Activated CD4-positive, alpha-beta T cell treated with anti-CD3 and anti-CD28 coated beads for 48 hours (primary cell): ENCODE measurements around the gene KIF26B.
"Not testable (repeated sequence)": the region's sequence is repeated elsewhere in the genome, so short reads cannot be mapped to it uniquely, and the experiment has no call there.

Source experiments
- DNase-seq: peaks from one replicate; pipeline ENCODE4 v3.0.0-alpha.2; 2020

KIF26B gene

DNA sequence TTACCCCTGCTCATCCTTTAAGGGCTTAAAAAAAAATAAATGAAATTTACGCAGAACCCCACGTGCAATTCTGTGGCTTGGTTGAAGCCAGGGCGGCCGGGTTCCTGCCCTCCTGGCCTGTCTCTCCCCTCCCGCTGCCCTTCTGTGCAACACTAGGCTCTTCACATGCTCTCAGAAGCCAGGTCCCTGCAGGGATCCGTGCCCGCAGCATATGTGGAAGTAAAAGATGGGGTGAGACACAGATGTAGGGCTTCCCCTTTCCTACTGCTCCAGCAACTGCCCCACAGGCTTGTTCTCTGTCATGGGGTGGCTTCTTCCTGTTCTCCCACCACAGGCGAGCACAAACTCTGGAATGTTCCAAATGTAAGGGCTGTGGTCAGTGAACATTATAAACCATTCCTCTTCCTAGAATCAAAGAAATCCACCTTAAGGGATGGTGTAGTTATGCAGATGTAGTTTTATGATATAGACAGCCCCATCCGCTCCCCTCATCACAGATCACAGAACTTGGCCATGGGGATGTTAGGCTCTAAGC lies 535.4 kb downstream of the KIF26B start:
- no peak for DNase-seq

- DNase-seq: no peak
These were observed 536.3 kb downstream of the KIF26B start for GRCh38 chr1:245690946-245691541.

DNA sequence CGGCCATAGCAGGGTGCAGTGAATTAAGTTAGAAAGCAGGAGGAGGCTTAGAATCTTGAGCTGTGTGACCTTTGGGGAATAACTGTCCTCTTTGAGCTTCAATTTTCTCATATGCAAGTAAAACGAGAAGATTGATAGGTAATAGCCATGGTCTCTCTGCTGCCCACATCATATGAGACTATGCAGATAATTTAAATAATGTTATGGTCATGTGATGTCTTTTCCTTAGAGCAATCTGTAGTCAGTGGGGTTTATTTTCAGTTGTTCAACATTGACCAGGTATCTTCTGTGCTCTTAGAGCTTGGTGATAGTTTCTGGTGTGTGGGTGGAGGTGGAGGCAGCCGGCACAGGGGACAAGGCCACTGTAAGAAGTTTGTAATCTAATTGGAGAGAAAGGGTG lies 537.1 kb downstream of the KIF26B start:
- DNase-seq: no peak

DNA sequence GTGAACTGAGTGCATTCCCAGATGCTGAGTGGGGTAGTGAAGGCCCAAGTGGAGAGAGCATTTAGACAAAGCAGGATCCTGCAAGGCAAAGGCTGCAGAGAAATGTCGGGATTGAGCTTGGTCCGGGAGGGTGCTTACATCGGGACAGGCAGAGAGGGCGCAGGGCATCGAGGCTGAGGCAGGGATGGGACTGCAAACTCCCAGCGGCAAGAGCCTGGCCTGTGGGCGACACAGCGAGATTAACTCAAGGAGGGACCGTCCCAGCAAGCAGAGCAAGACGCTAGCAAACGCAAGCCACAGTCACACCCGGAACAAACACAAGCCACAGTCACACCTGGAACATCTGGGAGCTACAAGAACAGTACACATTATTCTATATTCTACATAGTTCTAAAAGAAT lies 537.5 kb downstream of the KIF26B start:
- no peak for DNase-seq

GRCh38 chr1:245693116-245693793 lies 538.5 kb downstream of the KIF26B start:
- DNase-seq: no peak

- DNase-seq: no peak
These were observed 539.4 kb downstream of the KIF26B start for GRCh38 chr1:245693941-245694752.

DNA sequence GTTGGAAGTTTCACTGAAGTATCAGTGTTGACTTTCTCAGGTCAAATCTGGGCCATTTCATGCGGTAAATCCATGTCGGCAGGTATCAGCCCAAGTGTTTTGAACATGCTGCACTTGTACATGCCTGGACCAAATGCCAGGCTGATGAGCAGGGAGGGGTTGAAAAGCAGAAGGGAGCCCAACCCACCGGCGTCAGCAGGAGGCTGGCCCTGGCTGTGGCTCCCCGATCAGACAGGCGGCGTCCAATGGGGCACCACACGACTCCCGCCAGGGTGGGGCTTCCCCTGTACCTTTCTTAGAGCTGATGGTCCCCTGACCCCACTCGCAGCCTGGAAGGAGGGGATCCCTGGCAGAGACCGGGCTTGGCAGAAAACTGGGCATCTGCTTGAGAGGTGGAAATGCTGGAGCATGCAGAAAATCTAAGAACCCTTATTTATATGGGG lies 540.0 kb downstream of the KIF26B start:
- no peak for DNase-seq

DNA sequence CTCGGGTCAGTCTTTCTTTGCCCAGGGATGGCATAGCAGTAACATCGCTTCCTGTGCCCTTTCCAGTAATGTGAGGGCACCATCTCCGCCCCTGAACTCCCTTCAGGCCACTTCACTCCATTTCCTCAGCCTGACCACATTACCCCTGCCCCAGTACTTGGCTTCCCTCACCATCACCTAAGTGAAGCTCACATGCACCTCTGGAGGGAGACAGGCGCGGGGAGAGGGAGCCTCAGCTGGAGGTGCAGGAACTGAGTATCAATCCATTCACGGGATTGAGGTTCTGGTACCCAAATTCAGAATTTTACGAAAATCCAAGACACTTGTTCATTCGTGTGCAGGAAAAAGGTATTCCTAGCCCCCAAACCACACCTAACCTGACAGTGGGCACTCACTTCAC lies 540.4 kb downstream of the KIF26B start:
- DNase-seq: no peak

DNA sequence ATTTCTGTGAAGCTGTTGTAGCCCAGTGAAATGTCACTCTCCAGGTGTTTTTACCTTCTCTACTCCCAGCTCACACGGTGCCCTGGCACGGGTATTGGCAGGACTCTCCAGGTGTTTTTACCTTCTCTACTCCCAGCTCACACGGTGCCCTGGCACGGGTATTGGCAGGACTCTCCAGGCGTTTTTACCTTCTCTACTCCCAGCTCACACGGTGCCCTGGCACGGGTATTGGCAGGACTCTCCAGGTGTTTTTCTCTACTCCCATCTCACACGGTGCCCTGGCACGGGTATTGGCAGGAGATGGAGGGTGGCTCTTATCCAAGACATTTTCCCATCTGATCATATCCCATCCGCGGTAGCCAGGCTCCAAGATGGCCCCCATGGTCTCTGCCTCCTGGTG lies 540.9 kb downstream of the KIF26B start:
- DNase-seq: not testable (repeated sequence)

DNA sequence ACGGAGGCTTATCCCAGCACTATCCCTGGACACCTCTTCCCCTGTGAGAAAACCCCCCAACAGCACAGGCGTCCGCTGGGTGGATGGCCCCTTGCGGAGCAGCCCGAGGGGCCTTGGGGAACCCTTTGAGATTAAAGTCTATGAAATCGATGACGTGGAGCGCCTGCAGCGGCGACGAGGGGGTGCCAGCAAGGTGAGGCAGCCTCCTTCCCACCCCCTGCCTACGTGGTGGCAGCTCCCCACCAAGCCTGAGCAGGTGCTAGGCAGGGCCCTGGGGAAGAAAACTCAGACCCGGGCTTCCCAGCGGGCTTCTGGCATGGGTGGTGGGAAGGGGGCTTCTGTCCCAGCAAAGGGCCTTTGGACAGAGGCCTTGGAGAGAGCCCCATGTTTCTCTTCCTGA lies 543.3 kb downstream of the KIF26B start:
- no peak for DNase-seq

- DNase-seq: no peak
These were observed 544.1 kb downstream of the KIF26B start for GRCh38 chr1:245698860-245699259.

GRCh38 chr1:245700631-245701030 lies 545.8 kb downstream of the KIF26B start:
- DNase-seq: no peak

DNA sequence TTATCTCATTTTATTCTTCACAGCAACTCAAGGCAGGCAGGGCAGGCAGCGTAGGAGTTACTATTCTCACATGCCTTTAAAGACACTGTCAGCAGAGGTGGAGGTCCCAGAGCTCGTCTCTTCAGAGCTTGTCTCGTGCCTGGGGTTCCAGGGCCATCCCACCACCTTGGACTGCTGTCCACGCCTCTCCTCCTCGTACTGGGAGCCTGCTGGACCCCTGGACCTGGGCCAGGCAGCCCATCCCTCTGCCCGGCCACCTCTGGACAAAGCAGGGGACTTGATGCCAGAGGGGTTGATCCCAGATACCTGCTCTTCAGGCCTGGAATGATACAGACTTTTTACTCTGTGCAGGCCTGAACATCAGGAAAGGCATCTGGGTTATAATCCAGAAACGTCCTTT lies 546.8 kb downstream of the KIF26B start:
- DNase-seq: no peak

GRCh38 chr1:245702346-245702745 lies 547.6 kb downstream of the KIF26B start:
- DNase-seq: no peak

DNA sequence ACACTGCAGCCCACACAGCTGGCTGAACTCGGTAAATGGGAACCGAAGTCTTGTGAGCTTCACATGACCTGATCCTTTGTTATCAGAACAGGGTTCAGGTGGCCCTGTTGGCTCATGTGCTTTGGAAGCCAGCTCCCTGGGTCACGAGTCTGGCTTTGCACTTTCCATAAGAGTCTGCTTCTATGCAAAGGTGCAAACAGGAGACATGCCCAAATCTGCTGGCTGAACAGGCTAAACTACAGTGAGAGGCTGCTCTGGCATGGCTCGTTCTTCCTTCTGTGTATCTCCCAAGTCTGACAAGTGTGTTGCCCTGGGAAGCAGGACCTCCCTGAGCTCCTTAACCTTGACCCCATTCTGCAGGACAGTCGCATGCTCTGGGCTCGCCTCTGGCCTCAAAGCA lies 549.6 kb downstream of the KIF26B start:
- DNase-seq: no peak

DNA sequence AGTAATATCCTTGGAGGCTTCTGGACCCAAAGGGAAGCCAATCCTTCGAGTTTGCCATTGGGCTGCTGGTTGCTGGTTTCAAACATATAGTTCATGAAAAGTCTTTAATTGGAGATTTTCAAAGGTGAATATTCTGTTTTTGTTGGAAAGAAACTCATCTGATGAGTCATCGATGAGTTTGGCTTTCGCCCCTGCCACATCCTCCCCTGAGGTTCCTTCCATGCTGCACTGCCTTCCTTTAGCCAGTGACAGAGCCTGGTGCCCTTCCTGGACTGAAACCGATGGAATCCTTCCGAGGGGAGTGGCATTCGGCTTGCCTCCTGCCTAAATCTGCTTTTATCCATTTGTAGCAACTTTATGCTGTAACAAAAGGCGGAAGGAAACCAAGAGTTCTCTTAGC lies 550.0 kb downstream of the KIF26B start:
- no peak for DNase-seq

GRCh38 chr1:245707941-245708340 lies 553.2 kb downstream of the KIF26B start:
- DNase-seq: no peak

GRCh38 chr1:245710961-245711903 lies 556.4 kb downstream of the KIF26B start:
- DNase-seq: no peak

DNA sequence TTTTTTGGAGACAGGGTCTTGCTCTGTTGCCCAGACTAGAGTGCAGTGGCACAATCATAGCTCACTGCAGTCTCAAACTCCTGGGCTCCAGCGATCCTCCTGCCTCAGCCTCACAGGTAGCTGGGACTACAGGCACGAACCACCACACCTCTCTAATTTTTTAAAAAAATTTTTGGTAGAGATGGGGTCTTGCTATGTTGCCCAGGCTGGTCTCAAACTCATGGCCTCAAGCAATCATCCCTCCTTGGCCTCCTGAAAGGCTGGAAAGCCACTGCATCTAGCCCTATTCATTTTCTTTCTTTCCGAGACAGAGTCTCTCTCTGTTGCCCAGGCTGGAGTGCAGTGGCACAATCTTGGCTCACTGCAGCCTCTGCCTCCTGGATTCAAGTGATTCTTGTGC lies 559.2 kb downstream of the KIF26B start:
- DNase-seq: not testable (repeated sequence)

DNA sequence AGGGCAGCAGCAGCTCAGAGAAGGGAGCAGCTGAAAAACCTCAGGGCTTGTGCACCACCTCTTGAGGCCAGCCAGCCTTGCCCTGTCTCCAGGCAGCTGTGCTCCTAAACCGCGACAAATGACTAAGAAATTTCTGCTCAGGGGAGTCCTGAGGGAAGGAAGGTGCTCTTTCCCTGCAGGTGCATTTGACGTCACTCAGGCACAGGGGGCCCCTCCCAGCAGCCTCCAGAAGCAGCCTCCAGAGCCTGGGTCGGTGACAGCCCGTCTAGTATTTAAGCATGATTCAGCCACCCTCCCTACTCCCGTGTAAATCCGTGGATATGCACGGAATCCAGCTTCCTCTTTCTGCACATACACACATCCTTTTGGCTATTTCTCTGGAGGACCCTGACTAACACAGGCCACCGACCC lies 560.5 kb downstream of the KIF26B start:
- DNase-seq: no peak

GRCh38 chr1:245715970-245716369 lies 561.2 kb downstream of the KIF26B start:
- no peak for DNase-seq

- DNase-seq: no peak
These were observed 561.8 kb downstream of the KIF26B start for GRCh38 chr1:245716561-245716960.

DNA sequence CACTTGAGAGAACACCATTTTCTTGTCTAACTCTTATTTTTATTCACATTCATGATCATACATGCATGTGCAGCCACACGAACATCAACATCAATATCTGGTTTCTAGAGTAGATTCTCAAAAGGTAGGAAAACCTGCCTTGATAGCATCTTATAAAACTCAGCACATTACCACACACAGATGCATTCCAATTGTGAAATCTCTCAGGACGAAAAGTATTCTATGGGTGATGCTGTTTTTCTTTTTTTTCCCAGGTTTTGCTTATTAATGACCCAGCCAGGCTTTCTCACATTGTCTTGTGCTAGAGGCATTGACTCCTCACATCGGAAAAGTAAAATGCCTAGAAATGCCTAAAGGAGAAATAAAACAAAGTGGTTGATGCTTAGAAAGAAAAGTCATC lies 562.8 kb downstream of the KIF26B start:
- DNase-seq: no peak
